ENCODE results near the gene DOK4. TPM values are rescaled to one million over a fixed set of nuclear protein-coding genes. Genes with fewer than 3 reads are reported as not detected.

Gene DOK4
- total RNA-seq, 4 donors from 2014 or later, result 57.9 to 312 (median 143) TPM

DNA sequence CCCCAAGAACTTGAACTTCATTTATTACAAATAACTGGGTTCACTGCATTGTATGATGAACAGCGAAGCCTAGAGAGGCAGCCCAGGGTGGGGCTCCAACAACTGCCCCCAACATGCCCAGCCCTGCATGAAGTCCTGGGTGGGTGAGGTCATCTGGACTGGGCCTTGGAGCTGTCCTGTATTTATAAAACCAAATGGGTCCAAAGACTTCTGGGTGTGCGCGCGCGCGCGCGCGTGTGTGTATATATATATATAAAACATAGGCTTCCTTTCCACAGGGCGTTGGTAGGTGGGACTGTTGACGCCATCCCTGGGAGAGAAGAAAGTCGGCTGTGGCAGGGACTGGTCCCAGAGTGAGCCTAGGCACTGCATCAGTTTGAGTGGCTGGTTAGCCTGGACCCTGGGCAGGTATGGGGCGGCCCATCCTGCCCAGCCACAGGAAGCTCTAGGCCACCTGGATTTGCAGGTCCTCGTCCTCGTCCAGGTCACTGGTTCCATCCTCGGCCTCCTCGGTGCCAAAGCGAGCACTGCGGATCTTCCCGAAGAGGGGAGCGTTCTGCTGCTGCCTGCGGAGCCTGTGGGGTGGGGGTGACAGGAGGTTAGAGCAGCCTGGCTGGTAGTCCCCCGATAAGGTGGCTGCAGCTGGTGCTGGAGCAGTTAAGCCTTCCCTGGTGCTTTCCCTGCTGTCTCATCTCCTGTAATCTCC, 26.2 kb upstream of the DOK4 start:
- intact Hi-C loops (cut with DNase I; ENCODE audit: low total_unique reads) (no loop called here), in situ Hi-C loops (cut with MboI; ENCODE audit: low pct_ligation_motif_present in 1 of 4, low pct_unique_long_range_greater_than_20kb in 1 of 4, low sequenced_read_pairs in 3 of 4) (loop anchor here in 2 of 4 donors (10.0 kb wide), 2 partner anchors 88 to 208 kb away; no protein-coding TSS in a partner anchor)
- H3K36me3 ChIP-seq, result no peaks in the 10 kb centered on the region
- no peak overlapping the region for H3K4me3 ChIP-seq
- no peaks in the 10 kb centered on the region for H3K9me3 ChIP-seq
- no peaks in the 10 kb centered on the region for H3K27me3 ChIP-seq
- TF ChIP-seq EP300 (IDR thresholded peaks at IDR 0.05; ENCODE audit: low read depth), result no peak
- no peak for TF ChIP-seq POLR2AphosphoS5 (IDR thresholded peaks at IDR 0.05)
- no peak for TF ChIP-seq POLR2A (IDR thresholded peaks at IDR 0.05)
- TF ChIP-seq, protein P1, sequence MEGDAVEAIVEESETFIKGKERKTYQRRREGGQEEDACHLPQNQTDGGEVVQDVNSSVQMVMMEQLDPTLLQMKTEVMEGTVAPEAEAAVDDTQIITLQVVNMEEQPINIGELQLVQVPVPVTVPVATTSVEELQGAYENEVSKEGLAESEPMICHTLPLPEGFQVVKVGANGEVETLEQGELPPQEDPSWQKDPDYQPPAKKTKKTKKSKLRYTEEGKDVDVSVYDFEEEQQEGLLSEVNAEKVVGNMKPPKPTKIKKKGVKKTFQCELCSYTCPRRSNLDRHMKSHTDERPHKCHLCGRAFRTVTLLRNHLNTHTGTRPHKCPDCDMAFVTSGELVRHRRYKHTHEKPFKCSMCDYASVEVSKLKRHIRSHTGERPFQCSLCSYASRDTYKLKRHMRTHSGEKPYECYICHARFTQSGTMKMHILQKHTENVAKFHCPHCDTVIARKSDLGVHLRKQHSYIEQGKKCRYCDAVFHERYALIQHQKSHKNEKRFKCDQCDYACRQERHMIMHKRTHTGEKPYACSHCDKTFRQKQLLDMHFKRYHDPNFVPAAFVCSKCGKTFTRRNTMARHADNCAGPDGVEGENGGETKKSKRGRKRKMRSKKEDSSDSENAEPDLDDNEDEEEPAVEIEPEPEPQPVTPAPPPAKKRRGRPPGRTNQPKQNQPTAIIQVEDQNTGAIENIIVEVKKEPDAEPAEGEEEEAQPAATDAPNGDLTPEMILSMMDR (IDR thresholded peaks at IDR 0.05), result no peak
- DNase-seq, result no peak
- 91 to 100% methylated on average over 1 to 23 of the region's 23 CpGs for WGBS, 2 donors (ENCODE audit: low coverage in 1 of 2)
- peak overlapping the region in 1 of 4 donors; percentile 33 for H3K27ac ChIP-seq
- peaks cover 4 to 19% (median 11%) of the 10 kb centered on the region in 4 donors for H3K4me1 ChIP-seq

DNA sequence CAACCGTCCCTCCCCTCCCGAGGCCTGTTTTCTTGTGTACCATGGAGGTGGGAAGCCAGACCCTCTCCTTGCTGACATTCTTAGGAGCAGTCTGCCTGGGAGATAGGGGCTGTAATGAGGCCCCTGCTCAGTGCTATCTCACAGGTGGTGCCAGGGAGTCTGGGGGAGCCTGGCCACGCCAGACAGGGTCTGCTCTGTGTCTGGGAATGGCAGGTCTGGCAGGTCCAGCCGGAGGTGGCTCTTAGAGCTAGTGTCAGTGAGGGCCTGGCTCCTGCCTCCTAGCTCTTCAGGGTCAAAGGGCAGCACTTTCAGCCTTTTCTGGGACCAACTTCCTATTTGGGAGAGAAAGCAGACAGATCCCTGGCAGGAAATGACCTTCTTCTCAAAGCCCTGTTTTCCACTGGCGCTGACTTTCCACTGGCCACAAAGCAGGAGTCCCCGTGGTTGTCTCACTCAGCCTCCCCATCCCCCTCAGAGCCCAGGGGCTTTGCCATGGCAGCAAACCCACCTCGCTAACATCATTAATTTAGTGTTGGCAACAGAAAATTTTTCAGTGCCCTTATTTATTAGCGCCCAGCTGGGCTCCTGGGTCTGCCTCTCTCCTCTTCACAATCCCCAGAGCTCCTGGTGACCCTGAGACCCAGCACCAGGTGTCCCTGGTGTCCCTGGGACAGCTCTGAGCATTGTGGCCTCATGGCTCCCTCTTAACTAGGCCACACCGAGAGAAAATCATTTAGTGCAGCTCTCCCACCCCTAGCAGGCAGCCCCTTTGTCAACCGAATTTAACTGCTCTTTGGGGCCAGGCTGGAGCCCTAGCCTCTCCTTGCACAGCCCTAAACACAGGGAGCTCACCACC, 24.0 kb upstream of the DOK4 start:
- Histone ChIP-seq H3K4me3 (no peak overlapping the region), H3K4me1 (peaks cover 4 to 19% (median 11%) of the 10 kb centered on the region in 4 donors), H3K9me3 (no peaks in the 10 kb centered on the region), H3K27ac (no peak overlapping the region), H3K36me3 (no peaks in the 10 kb centered on the region), H3K27me3 (no peaks in the 10 kb centered on the region)
- in situ Hi-C loops (cut with MboI; ENCODE audit: low pct_ligation_motif_present in 1 of 4, low pct_unique_long_range_greater_than_20kb in 1 of 4, low sequenced_read_pairs in 3 of 4), result loop anchor here in 2 of 4 donors (10.0 kb wide), 2 partner anchors 85 to 205 kb away; no protein-coding TSS in a partner anchor
- intact Hi-C loops (cut with DNase I; ENCODE audit: low total_unique reads), result no loop called here
- DNase-seq, result no peak
- WGBS, 2 donors (ENCODE audit: low coverage in 1 of 2), result 67 to 71% methylated on average over 3 to 10 of the region's 10 CpGs
- TF ChIP-seq POLR2A (IDR thresholded peaks at IDR 0.05) (no peak), EP300 (IDR thresholded peaks at IDR 0.05; ENCODE audit: low read depth) (no peak), POLR2AphosphoS5 (IDR thresholded peaks at IDR 0.05) (no peak)
- TF ChIP-seq, protein P1 (IDR thresholded peaks at IDR 0.05), result no peak

GRCh38 chr16:57509231-57509923, 23.1 kb upstream of the DOK4 start:
- Histone ChIP-seq H3K9me3 (no peaks in the 10 kb centered on the region), H3K27ac (no peak overlapping the region), H3K4me1 (peaks cover 4 to 19% (median 11%) of the 10 kb centered on the region in 4 donors), H3K4me3 (no peak overlapping the region), H3K36me3 (no peaks in the 10 kb centered on the region), H3K27me3 (no peaks in the 10 kb centered on the region)
- TF ChIP-seq EP300 (IDR thresholded peaks at IDR 0.05; ENCODE audit: low read depth) (no peak), POLR2A (IDR thresholded peaks at IDR 0.05) (no peak), POLR2AphosphoS5 (IDR thresholded peaks at IDR 0.05) (no peak)
- TF ChIP-seq, protein P1 (IDR thresholded peaks at IDR 0.05), result no peak
- intact Hi-C loops (cut with DNase I; ENCODE audit: low total_unique reads), result no loop called here
- WGBS, 2 donors (ENCODE audit: low coverage in 1 of 2), result 79% methylated on average over 12 of the region's 12 CpGs; no CpG with 5 or more reads in 1 of the 2 donors
- in situ Hi-C loops (cut with MboI; ENCODE audit: low pct_ligation_motif_present in 1 of 4, low pct_unique_long_range_greater_than_20kb in 1 of 4, low sequenced_read_pairs in 3 of 4), result no loop called here
- DNase-seq, result no peak

GRCh38 chr16:57508035-57508425, 21.7 kb upstream of the DOK4 start:
- H3K27me3 ChIP-seq, result no peaks in the 10 kb centered on the region
- in situ Hi-C loops (cut with MboI; ENCODE audit: low pct_ligation_motif_present in 1 of 4, low pct_unique_long_range_greater_than_20kb in 1 of 4, low sequenced_read_pairs in 3 of 4) (no loop called here), intact Hi-C loops (cut with DNase I; ENCODE audit: low total_unique reads) (no loop called here)
- no peak for DNase-seq
- H3K36me3 ChIP-seq, result no peaks in the 10 kb centered on the region
- 88% methylated on average over 3 of the region's 3 CpGs; no CpG with 5 or more reads in 1 of the 2 donors for WGBS, 2 donors (ENCODE audit: low coverage in 1 of 2)
- peaks cover under 1 to 9% (median 3%) of the 10 kb centered on the region in 4 donors for H3K4me1 ChIP-seq
- no peak for TF ChIP-seq POLR2AphosphoS5 (IDR thresholded peaks at IDR 0.05)
- no peak for TF ChIP-seq POLR2A (IDR thresholded peaks at IDR 0.05)
- no peak for TF ChIP-seq EP300 (IDR thresholded peaks at IDR 0.05; ENCODE audit: low read depth)
- TF ChIP-seq, protein P1 (IDR thresholded peaks at IDR 0.05), result no peak
- no peak overlapping the region for H3K27ac ChIP-seq
- no peaks in the 10 kb centered on the region for H3K9me3 ChIP-seq
- no peak overlapping the region for H3K4me3 ChIP-seq

Measured in transverse colon (tissue), 4 donors.